Stimulated activated CD8-positive, alpha-beta memory T cell treated with anti-CD3 and anti-CD28 coated beads, Interleukin-2, amount 100 ng/mL, for 1 hour (primary cell): Measurements from ENCODE around the gene PVRIG.
"Not testable (repeated sequence)": the region's sequence is repeated elsewhere in the genome, so short reads cannot be mapped to it uniquely, and the experiment has no call there.

Experiments used
- DNase-seq, 2 donors: peaks; one replicate each; pipeline ENCODE4 v3.0.0-alpha.2; 2020; ENCODE audit warnings: low read depth in 2 of 2

Gene PVRIG

GRCh38 chr7:100195222-100195621, 24.5 kb upstream of the PVRIG start:
- DNase-seq = no peak

- DNase-seq = not testable (repeated sequence)
Observed at GRCh38 chr7:100195901-100196322, 23.8 kb upstream of the PVRIG start.

- DNase-seq = no peak
Observed at GRCh38 chr7:100198266-100198665, 21.5 kb upstream of the PVRIG start.

- no peak for DNase-seq
Observed at GRCh38 chr7:100200693-100201092, 19.1 kb upstream of the PVRIG start.

- no peak for DNase-seq
Observed at GRCh38 chr7:100204454-100204853, 15.3 kb upstream of the PVRIG start.

GRCh38 chr7:100208911-100209408, 10.8 kb upstream of the PVRIG start:
- DNase-seq = no peak

- DNase-seq = no peak
Observed at GRCh38 chr7:100209493-100209892, 10.3 kb upstream of the PVRIG start.

- DNase-seq = no peak
Observed at GRCh38 chr7:100210805-100211204, 8.9 kb upstream of the PVRIG start.

- DNase-seq = no peak
Observed at GRCh38 chr7:100211342-100211780, 8.4 kb upstream of the PVRIG start.

- no peak for DNase-seq
Observed at GRCh38 chr7:100212631-100213286, 7.0 kb upstream of the PVRIG start.

GRCh38 chr7:100213672-100214071, 6.1 kb upstream of the PVRIG start:
- no peak for DNase-seq

- not testable (repeated sequence) for DNase-seq
Observed at GRCh38 chr7:100214356-100214755, 5.4 kb upstream of the PVRIG start.

- DNase-seq = no peak
Observed at GRCh38 chr7:100215895-100216294, 3.9 kb upstream of the PVRIG start.

- peak; percentile 57 to 69 for DNase-seq
Observed at GRCh38 chr7:100217934-100218333, 1.8 kb upstream of the PVRIG start.

- DNase-seq = no peak
Observed at GRCh38 chr7:100219271-100219737, 445 bp upstream of the PVRIG start.

- DNase-seq = no peak
Observed at GRCh38 chr7:100220586-100221230, 959 bp downstream of the PVRIG start.

- DNase-seq = peak; percentile 29 to 61
Observed at GRCh38 chr7:100221231-100221718, 1.5 kb downstream of the PVRIG start.

GRCh38 chr7:100221767-100222444, 2.2 kb downstream of the PVRIG start:
- DNase-seq = no peak

GRCh38 chr7:100222445-100223132, 2.8 kb downstream of the PVRIG start:
- DNase-seq = no peak

- not testable (repeated sequence) for DNase-seq
Observed at GRCh38 chr7:100223376-100223927, 3.7 kb downstream of the PVRIG start.

GRCh38 chr7:100224891-100225290, 5.1 kb downstream of the PVRIG start:
- DNase-seq = not testable (repeated sequence)
